DMS114 treated with DMSO at 0.1 percent for 48 hours (cell line): Measurements from ENCODE around the gene ACOT11.
"Not testable (repeated sequence)": the region's sequence is repeated elsewhere in the genome, so short reads cannot be mapped to it uniquely, and the experiment has no call there.

ENCODE experiments used
- DNase-seq: peaks from one replicate; lab custom pipeline; 2025; ENCODE audit not compliant: unreplicated experiment; lab: John Stamatoyannopoulos, UW

The ACOT11 gene

DNA sequence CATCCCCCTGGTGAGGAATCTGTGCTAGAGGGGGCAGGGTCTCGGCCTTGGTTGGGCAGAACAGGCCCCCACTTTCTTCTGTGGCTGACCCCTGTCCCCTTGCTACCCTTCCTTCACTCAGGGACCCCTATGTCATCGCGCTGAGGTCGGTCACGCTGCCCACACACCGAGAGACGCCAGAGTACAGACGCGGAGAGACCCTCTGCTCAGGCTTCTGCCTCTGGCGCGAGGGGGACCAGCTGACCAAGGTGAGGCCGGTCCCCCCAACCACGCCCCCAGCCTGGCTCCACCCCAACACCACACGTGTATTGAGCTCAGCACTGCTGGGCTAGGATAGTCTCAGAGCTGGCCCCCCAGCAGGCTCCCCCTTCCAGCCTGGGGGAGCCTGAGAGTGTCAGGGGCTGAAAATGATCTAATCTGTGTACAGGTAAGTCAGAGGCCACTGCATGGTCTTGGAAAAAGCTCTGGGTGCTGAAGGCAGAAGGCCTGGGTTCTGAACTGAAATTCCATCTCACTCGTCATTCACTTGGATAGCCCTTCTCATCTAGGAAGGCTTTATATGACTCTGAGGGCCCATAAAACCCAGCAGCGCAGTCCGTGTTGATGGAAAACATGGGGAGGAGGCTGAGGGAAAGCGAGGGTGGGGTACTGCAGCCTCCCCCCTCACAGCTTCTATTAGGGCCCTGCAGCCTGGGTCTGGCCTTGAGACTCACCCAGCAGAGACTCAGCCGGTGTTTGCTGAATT, 60.0 kb downstream of the ACOT11 start:
- DNase-seq, result no peak

DNA sequence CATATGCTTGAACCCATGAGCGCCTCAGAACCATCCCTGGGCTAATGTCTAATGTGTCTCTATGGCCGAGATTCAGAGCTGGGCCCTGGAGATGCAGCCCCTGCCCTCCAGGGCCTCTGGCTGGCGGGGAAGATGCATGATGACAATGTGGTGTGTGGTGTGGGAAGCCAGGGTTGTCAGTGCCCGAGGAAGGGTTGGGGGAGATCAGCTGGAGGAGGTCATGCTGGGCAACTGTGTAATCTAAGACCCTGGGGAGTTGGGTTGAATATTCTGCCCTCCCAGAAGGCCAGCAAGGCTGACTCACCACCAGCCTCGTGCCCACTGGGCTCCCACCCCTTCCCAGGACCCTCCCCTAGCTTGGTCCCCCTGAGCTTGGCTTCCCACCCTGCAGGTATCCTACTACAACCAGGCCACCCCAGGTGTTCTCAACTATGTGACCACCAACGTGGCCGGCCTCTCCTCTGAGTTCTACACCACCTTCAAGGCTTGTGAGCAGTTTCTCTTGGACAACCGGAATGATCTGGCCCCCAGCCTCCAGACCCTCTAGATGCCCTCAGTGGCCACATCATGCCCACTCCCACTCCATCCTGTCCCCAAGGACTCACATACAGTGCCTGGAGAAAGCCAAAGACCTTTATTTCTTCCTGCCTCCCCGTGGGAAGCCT, 60.7 kb downstream of the ACOT11 start:
- DNase-seq, result no peak

- DNase-seq, result no peak
These were observed 61.4 kb downstream of the ACOT11 start for GRCh38 chr1:54609301-54609921.

- no peak for DNase-seq
These were observed 62.0 kb downstream of the ACOT11 start for GRCh38 chr1:54610048-54610447.

- DNase-seq, result no peak
These were observed 62.9 kb downstream of the ACOT11 start for GRCh38 chr1:54610601-54611580.

- DNase-seq, result no peak
These were observed 63.6 kb downstream of the ACOT11 start for GRCh38 chr1:54611621-54612020.

DNA sequence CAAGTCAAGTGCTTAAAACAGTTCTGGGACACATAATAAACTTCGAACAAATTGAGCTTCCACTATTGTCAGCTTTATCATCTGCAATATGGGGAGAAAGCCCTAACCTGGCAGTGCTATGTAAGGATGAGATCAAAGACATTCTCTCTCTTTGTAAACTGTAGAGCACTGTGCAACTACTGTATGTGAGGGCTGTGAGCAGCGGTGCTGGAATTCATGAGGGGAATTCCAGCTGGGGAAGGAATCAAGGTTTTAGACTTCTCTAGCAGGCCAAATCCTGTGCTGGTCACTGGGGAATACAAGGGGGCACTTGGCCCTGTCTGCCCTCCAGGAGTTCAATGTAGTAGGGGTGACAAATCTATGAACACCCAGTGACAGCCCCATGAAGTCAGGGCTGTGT, 66.0 kb downstream of the ACOT11 start:
- DNase-seq, result no peak

- DNase-seq, result no peak
These were observed 66.5 kb downstream of the ACOT11 start for GRCh38 chr1:54614563-54614962.

GRCh38 chr1:54615531-54616279, 67.7 kb downstream of the ACOT11 start:
- no peak for DNase-seq

DNA sequence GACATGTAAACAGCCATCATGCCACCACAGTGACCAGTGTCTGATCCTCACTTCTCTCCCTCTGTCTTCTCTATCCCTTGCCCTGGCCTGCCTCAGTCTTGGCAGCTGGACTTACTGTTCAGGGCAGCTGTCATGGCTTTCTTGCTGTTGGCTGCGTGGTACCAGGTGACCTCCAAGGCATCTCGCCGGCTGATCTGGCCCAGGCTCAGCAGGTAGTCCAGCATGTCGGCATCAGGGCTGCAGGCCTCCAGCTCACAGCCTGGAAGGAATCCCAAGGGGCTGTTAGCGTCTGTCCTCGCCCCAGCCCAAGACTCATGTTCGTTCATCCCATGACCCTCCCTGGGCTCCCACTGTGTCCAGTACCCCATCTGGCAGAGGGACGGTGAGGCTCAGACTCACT, 71.7 kb downstream of the ACOT11 start:
- DNase-seq, result no peak

GRCh38 chr1:54623216-54624007, 75.4 kb downstream of the ACOT11 start, which contains the start of gene FAM151A:
Gene FAM151A, minus strand, starts transcription at chr1:54623525. Its CDS starts 130 bp downstream, at chr1:54623395.
- no peak for DNase-seq

- no peak for DNase-seq
These were observed 76.7 kb downstream of the ACOT11 start for GRCh38 chr1:54624466-54625464.

DNA sequence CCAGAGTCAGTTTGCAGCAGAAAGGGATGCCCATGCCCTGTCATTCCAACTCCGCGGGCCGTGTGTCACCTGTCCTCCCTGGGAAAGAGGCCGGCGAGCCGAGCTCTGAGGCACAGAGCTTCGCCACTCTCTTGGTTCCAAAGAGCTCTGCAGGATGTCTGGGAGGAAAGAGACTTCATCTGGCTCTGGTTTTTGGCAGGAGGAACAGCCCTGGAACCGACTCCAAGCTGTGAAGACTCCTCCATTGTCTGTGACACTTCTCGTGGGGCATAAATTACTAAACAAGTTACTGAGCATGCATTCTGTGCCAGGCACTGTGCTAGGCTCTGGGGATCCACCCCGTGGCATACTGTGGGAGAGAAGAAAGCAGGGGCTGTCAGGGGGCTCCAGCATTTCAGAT, 79.2 kb downstream of the ACOT11 start:
- DNase-seq, result no peak

DNA sequence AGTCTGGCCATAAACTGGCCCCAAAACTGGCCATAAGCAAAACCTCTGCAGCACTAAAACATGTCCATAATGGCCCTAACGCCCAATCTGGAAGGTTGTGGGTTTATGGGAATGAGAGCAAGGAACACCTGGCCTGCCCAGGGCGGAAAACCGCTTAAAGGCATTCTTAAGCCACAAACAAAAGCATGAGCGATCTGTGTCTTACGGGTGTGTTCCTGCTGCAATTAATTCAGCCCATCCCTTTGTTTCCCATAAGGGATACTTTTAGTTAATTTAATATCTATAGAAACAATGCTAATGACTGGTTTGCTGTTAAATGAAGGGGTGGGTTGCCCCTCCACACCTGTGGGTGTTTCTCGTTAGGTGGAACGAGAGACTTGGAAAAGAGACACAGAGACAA, 87.8 kb downstream of the ACOT11 start:
- not testable (repeated sequence) for DNase-seq

DNA sequence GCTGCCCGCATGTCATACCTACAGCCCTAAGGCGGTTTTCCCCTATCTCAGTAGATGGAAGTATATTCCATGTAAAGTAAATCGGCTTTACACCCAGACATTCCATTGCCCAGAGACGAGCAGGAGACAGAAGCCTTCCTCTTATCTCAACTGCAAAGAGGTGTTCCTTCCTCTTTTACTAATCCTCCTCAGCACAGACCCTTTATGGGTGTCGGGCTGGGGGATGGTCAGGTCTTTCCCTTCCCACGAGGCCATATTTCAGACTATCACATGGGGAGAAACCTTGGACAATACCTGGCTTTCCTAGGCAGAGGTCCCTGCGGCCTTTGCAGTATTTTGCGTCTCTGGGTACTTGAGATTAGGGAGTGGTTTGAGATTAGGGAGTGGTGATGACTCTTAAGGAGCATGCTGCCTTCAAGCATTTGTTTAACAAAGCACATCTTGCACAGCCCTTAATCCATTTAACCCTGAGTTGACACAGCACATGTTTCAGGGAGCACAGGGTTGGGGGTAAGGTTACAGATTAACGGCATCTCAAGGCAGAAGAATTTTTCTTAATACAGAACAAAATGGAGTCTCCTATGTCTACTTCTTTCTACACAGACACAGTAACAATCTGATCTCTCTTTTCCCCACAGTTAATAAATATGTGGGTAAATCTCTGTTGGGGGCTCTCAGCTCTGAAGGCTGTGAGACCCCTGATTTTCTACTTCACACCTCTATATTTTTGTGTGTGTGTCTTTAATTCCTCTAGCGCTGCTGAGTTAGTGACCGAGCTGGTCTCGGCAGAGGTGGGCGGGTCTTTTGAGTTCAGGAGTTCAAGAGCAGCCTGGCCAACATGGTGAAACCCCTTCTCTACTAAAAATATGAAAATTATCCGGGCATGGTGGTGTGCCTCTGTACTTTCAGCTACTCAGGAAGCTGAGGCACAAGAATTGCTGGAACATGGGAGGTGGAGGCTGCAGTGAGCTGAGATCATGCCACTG, 88.7 kb downstream of the ACOT11 start:
- not testable (repeated sequence) for DNase-seq

GRCh38 chr1:54640361-54640760, 92.3 kb downstream of the ACOT11 start:
- no peak for DNase-seq
